ENCODE measurements around the gene TSPAN3. TPM values are rescaled to one million over a fixed set of nuclear protein-coding genes. Genes with fewer than 3 reads are reported as not detected.

Gene TSPAN3
- total RNA-seq, 6 experiments from 2014 or later: 35.6 to 103 (median 63.2) TPM

GRCh38 chr15:77097921-77098320 is 27.0 kb upstream of the TSPAN3 start:
- WGBS (ENCODE audit: insufficient coverage, low coverage, low lambda C conversion rate, missing lambda C conversion rate): no CpG with 5 or more reads among the region's 5 CpGs
- no peak for ATAC-seq
- TF ChIP-seq, protein P1, sequence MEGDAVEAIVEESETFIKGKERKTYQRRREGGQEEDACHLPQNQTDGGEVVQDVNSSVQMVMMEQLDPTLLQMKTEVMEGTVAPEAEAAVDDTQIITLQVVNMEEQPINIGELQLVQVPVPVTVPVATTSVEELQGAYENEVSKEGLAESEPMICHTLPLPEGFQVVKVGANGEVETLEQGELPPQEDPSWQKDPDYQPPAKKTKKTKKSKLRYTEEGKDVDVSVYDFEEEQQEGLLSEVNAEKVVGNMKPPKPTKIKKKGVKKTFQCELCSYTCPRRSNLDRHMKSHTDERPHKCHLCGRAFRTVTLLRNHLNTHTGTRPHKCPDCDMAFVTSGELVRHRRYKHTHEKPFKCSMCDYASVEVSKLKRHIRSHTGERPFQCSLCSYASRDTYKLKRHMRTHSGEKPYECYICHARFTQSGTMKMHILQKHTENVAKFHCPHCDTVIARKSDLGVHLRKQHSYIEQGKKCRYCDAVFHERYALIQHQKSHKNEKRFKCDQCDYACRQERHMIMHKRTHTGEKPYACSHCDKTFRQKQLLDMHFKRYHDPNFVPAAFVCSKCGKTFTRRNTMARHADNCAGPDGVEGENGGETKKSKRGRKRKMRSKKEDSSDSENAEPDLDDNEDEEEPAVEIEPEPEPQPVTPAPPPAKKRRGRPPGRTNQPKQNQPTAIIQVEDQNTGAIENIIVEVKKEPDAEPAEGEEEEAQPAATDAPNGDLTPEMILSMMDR (IDR thresholded peaks at IDR 0.05): no peak
- TF ChIP-seq POLR2A (IDR thresholded peaks at IDR 0.05): no peak
- intact Hi-C loops (cut with DNase I): no loop called here
- Histone ChIP-seq H3K36me3 (no peaks in the 10 kb centered on the region), H3K4me3 (no peak overlapping the region), H3K27me3 (no peaks in the 10 kb centered on the region), H3K9me3 (no peaks in the 10 kb centered on the region), H3K27ac (no peak overlapping the region), H3K4me1 (no peaks in the 10 kb centered on the region)
- no peak for DNase-seq

DNA sequence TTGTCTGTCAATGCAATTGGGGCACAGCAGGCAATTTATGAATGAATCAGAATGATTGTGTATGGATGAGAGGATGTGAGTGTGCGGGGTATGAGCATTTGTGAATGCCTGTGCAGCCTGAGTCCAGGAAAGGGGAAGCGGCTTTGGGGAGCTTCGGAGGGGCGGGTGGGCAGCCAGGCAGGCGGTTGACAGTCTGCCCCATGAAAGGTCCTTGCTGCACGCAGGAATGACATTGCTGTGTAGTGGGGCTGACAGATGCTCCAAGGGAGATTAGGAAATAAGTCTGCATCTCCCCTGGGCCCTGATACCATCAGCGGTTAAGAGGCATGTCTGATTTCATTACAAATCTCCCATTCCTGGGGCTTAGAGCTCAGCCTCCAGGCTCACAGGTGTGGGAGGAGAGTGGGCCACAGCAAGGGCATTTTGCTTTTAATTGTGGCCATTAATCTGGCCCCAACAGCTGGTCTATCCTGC is 26.4 kb upstream of the TSPAN3 start:
- intact Hi-C loops (cut with DNase I): no loop called here
- Histone ChIP-seq H3K27ac (no peak overlapping the region), H3K27me3 (no peaks in the 10 kb centered on the region), H3K9me3 (no peaks in the 10 kb centered on the region), H3K36me3 (no peaks in the 10 kb centered on the region), H3K4me1 (no peaks in the 10 kb centered on the region), H3K4me3 (no peak overlapping the region)
- DNase-seq (no peak), ATAC-seq (no peak)
- no peak for TF ChIP-seq POLR2A (IDR thresholded peaks at IDR 0.05)
- TF ChIP-seq, protein P1 (IDR thresholded peaks at IDR 0.05): no peak
- WGBS (ENCODE audit: insufficient coverage, low coverage, low lambda C conversion rate, missing lambda C conversion rate): 84% methylated on average over 4 of the region's 7 CpGs

DNA sequence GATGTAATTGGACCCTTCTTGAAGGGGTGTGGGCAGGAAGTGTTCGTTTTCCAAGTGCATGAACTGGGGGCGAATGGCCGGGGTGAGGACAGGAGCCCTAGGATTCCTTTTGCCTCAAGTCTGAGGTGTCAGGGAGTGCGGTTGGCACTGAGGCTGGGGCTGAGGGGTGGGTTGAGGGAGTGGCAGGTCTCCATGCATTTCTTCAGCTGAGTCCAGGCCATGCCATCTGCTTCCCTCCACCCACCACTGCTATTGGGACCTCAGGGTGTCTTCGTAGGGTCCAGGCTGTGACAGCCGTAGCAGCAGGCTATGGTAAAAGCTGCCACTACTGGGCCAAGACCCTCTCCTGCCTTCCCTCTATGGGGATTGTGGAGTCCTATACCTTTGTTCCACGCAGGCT is 25.6 kb upstream of the TSPAN3 start:
- WGBS (ENCODE audit: insufficient coverage, low coverage, low lambda C conversion rate, missing lambda C conversion rate): 88% methylated on average over 3 of the region's 7 CpGs
- H3K4me3 ChIP-seq: no peak overlapping the region
- H3K36me3 ChIP-seq: no peaks in the 10 kb centered on the region
- H3K9me3 ChIP-seq: no peaks in the 10 kb centered on the region
- no peaks in the 10 kb centered on the region for H3K4me1 ChIP-seq
- no peak overlapping the region for H3K27ac ChIP-seq
- H3K27me3 ChIP-seq: no peaks in the 10 kb centered on the region
- ATAC-seq: no peak
- no peak for DNase-seq
- intact Hi-C loops (cut with DNase I): no loop called here
- TF ChIP-seq, protein P1 (IDR thresholded peaks at IDR 0.05): no peak
- TF ChIP-seq POLR2A (IDR thresholded peaks at IDR 0.05): no peak

GRCh38 chr15:77096138-77096537 is 25.2 kb upstream of the TSPAN3 start:
- Histone ChIP-seq H3K27me3 (no peaks in the 10 kb centered on the region), H3K4me3 (no peak overlapping the region), H3K4me1 (no peaks in the 10 kb centered on the region), H3K36me3 (no peaks in the 10 kb centered on the region), H3K27ac (no peak overlapping the region), H3K9me3 (no peaks in the 10 kb centered on the region)
- 66% methylated on average over 4 of the region's 4 CpGs for WGBS (ENCODE audit: insufficient coverage, low coverage, low lambda C conversion rate, missing lambda C conversion rate)
- intact Hi-C loops (cut with DNase I): no loop called here
- DNase-seq (no peak), ATAC-seq (no peak)
- no peak for TF ChIP-seq POLR2A (IDR thresholded peaks at IDR 0.05)
- TF ChIP-seq, protein P1 (IDR thresholded peaks at IDR 0.05): no peak
